Stimulated activated CD8-positive, alpha-beta memory T cell treated with anti-CD3 and anti-CD28 coated beads, Interleukin-7, amount 100 ng/mL, for 24 hours (primary cell): ENCODE results near the gene SLC22A1.
"Not testable (repeated sequence)": the region's sequence is repeated elsewhere in the genome, so short reads cannot be mapped to it uniquely, and the experiment has no call there.

Source experiments
- DNase-seq: peaks from one replicate; pipeline ENCODE4 v3.0.0-alpha.2; 2020; ENCODE audit warnings: low read depth

SLC22A1 gene

DNA sequence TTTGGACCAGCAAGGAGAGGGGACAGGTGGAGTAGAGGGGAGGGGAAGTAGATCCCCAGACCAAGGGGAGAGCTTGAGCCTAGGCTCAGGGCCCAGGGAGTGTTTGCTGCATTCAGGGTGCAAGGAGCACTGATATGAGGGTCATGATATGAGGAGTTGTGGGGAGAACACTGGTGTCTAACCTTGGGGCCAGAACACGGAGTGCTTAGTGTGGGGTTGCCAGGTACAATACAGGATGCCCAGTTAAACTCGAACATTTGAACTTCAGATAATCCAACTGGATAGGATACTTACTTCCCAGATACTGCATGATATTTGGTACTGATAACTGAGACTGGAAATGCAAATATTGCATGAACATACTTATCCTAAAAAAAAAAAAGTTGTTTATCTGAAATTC, 2.4 kb downstream of the SLC22A1 start:
- DNase-seq, result no peak

- no peak for DNase-seq
Measured at GRCh38 chr6:160124605-160125004, 3.0 kb downstream of the SLC22A1 start.

DNA sequence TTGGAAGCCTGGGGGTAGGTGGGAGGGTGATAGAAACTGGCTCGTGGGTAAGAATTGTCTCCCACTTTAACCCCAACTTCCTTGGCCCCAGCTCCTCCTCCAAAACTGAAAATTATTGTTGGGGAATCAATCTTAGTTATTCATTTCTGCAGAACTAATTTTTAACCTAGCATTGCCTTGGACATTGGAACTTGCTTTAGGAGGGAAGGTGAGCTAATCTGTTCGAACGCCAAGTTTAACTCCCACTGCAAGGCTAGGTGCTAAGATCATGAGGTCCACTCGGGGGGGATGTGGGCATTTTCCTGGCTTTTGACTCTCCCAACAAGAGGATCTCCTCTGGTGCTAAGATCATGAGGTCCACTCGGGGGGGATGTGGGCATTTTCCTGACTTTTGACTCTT, 3.5 kb downstream of the SLC22A1 start:
- DNase-seq, result not testable (repeated sequence)

- no peak for DNase-seq
Measured at GRCh38 chr6:160127270-160128124, 5.9 kb downstream of the SLC22A1 start.

DNA sequence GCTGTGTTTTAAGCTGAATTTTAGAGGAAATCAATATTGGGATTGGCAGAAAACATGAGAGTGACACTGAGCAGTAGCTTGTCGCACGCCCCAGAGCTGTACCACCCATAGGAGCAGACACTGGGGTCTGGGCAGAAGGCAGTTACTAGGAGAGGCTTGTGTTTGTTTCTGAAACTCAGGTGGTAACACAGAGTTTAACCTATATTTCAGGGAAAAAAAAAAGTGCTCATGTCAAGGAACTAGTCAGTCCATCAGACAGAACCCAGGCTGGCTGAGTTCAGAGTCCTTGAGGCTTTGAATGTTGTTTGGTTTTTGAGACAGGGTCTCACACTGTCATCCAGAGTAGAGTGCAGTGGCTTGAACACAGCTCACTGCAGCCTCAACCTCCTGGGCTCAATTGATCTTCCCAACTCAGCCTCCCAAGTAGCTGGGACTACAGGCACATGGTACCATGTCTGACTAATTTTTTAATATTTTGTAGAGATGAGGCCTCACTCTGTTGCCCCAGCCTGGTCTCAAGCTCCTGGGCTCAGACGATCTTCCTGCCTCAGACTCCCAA, 6.6 kb downstream of the SLC22A1 start:
- DNase-seq, result no peak

GRCh38 chr6:160128879-160129516, 7.4 kb downstream of the SLC22A1 start:
- no peak for DNase-seq

GRCh38 chr6:160129881-160130615, 8.4 kb downstream of the SLC22A1 start:
- DNase-seq, result no peak

- DNase-seq, result no peak
Measured at GRCh38 chr6:160130729-160131484, 9.3 kb downstream of the SLC22A1 start.

DNA sequence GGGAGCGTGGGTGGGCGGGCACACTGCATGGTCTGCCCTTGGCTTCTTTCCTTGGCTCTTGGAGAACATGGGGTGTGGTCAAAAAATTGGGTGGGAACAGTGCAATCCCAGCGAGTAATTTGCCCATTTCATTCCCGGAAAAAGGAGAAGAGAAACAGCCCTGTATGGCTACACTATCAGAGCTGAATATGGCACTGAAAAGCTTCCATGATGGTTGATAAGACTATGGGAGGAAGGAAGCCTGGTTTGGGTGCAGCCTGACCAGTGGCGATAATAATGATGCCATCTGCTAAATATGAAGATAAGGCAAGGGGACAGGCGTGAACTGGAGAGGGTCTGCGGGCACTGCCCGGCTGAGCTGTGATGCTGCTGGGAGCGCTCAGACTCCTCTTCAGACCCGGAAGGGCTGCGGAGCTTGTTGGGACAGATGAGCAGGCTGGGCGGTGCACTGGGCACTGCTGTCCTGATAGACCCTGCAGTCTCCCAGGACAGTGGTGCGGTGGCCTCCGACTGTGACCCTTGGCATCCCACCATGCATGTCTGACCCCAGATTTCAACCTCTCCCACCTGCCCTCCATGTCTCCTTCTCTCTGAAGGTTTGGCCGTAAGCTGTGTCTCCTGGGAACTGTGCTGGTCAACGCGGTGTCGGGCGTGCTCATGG, 10.2 kb downstream of the SLC22A1 start:
- no peak for DNase-seq

DNA sequence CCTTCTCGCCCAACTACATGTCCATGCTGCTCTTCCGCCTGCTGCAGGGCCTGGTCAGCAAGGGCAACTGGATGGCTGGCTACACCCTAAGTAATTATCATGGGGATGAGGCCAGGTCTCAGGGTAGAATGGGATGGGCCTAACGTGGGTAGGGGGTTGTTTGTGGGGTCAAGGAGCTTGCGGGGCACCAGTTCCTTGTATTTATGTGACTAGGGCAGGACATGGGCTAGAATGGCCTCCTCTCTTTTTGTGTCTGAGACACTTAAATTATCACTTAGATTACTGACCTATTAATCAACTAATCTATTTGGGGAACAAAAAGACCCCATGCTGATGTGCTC, 10.7 kb downstream of the SLC22A1 start:
- no peak for DNase-seq

GRCh38 chr6:160132776-160133338, 11.2 kb downstream of the SLC22A1 start:
- DNase-seq, result no peak

DNA sequence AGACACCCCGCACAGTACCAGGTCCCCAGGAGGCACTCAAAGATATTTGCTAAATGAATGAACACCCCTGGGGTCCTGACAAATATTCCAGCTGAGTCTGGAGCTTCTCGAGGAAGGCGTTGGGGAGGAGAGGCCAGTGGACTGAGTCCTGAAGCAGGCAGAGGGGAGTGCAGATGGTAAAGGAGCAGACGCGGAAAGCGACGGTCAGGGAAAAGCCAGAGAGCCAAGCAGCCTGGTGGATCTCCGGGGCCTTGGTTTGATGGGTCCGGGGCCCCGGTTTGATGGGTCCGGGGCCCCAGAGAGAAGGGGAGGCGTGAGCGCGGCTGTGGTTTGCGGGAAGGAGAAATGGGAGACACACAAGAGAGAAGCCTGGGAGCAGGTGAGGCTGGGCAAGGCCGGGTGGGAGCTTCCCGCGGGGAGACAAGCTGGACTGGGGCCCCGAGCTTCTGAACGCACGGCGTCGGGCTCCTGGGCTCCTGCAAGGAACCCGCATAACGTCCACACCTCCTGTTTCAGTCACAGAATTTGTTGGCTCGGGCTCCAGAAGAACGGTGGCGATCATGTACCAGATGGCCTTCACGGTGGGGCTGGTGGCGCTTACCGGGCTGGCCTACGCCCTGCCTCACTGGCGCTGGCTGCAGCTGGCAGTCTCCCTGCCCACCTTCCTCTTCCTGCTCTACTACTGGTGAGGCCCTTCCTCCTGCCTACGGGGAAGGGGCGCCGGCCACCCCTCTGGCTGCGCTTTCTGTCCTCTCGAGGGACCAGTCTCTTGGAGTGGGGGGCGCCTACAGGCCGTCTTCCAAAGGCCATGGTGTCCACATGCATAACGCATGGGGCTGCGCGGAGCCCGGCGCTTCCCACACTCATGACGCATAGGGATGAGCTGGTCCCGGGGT, 12.1 kb downstream of the SLC22A1 start:
- DNase-seq, result no peak

DNA sequence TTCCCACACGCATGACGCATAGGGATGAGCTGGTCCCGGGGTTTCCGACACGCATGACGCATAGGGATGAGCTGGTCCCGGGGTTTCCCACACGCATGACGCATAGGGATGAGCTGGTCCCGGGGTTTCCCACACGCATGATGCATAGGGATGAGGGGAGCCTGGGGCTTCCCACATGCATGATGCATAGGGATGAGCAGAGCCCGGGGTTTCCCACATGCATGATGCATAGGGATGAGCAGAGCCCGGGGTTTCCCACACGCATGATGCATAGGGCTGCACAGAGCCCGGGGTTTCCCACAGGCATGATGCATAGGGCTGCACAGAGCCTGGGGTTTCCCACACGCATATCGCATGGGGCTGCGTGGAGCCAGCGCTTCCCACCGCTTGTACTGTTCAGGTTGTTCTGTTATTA, 12.7 kb downstream of the SLC22A1 start:
- DNase-seq, result not testable (repeated sequence)

DNA sequence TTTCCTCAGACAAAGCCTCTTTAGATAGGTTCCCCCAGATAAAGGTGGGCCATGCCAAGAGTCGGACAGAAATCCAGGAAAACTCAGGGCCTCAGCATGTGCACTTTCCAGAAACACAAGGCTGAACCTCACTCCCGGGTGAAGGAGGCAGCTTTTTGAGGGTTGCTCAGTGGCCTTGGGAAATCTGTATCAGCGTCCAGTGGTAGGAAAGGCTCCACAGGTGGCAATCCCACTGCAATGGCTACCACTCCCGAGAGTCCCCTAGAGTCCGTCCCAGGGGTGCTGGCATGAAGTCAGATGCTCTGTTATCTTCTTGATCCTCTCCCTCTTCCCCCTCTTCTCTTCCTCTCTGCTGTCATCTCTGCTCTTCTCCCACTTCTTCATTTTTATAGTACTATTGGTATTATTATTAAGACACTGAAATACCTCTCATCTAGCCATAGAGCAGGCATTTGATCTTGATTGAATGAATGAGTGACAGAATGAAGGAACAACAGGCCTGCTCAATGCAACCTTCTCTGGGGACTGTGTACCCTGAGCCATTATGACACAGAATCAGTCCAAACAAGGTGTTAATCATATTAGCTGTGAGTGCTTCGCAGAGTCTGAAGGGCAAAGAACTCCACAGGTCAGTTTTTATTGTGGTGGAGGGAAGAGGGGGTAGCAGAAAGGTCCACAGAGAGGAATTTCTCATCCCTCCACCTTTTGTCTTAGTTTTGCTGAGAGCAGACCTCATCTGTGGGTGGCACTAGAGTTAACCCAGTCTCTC, 13.3 kb downstream of the SLC22A1 start:
- no peak for DNase-seq

GRCh38 chr6:160135907-160136655, 14.5 kb downstream of the SLC22A1 start:
- DNase-seq, result no peak

DNA sequence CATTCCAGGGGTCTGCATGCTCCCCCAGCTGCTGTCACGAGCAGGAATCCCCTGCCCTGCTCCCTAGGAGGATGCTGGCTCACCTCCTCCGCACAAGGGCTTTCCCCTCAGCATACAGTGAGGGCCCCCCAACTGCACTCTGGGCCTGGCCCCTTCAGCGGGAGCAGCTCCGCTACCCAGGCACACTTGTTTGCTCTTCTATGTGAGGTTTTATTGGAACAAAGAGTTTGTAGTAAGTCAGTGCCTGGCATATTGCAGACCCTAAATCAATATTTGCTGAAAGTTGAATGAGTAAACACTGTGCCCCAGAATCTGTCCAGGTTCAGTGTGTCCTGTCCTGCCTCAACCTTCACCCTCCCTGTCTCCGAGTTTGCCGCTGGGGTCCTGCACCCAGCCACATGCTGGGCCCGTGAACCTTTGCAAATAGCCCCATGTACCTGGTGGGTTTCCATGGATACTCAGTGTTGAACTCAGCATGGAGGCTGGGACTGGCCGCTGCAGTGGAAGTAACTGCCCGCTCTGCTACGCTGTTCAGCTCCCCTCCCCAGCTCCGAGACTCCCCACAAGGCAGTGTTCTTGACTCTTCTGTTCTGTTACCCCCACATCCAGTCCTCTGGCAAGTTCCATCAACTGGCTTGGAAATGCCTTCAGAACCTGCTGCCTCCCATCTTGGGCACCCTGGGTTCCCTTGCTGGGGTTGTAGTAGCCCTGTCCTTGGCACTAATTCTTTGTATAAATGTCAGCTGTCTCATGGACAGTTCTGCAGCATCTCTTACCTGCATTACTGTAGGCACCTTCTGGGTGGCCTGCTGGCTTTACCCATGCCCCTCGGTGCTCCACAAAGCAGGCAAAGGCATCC, 15.7 kb downstream of the SLC22A1 start:
- no peak for DNase-seq
